ENCODE results near the gene AGER. TPM values are rescaled to one million over a fixed set of nuclear protein-coding genes. Genes with fewer than 3 reads are reported as not detected.
"Not testable (repeated sequence)": the region's sequence is repeated elsewhere in the genome, so short reads cannot be mapped to it uniquely, and the experiment has no call there.

Gene AGER
- total RNA-seq, 2 experiments from 2014 or later = 20.7 to 22.0 TPM

DNA sequence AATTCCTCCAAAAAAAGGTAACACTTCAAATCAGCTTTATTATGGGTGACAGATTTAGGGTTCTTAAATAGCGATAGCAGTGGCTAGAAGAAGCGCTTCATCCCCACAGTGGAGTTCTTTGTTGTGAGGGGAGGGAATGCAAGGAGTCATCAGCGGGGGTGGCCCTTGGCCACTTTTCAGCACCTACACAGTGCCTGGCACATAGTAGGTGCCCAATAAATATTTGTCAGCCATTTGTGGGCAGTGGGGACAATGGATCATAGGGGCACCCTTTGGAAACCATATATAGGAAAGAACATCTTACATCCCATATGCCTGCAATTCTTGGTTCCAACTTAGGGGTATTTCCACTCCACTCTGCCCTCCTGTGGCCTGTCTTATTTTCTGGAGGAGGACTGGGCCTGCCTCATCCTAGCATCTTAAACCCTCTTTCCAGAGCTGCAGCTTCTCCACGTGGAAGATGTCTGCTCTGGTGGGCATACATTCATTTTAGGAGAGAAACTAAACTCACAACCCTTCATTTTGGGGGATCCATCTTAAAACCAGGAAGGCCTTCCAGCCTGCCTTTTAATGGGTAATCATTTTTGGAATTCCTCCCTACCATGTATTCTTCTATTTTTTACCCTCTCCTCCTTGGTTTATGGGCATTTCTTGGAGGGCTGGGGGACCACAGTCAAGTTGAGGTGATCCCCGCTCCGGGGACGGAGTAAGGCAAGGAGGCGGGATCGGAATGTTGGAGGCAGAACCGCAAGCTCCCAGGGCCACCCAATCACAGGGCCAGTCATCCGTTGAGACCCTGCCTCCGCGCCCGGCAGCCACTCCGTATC, 11.0 kb upstream of the AGER start:
- Mint-ChIP-seq H3K4me3 (peak overlapping the region; percentile 95), H3K9me3 (ENCODE audit: low read depth) (no peaks in the 10 kb centered on the region), H3K36me3 (peaks cover 14% of the 10 kb centered on the region), H3K27me3 (no peaks in the 10 kb centered on the region), H3K4me1 (peaks cover 26% of the 10 kb centered on the region), H3K27ac (peak overlapping the region; percentile 99)
- ATAC-seq (no peak), DNase-seq (peak; percentile 70)
- CTCF ChIA-PET = interaction anchor here (0.7 to 2.3 kb wide), 20 partner anchors 10 to 663 kb away, joined by 3 to 16 read pairs (median 4); partner anchors contain the start of genes ATF6B, EGFL8, FKBPL and PRRT1

DNA sequence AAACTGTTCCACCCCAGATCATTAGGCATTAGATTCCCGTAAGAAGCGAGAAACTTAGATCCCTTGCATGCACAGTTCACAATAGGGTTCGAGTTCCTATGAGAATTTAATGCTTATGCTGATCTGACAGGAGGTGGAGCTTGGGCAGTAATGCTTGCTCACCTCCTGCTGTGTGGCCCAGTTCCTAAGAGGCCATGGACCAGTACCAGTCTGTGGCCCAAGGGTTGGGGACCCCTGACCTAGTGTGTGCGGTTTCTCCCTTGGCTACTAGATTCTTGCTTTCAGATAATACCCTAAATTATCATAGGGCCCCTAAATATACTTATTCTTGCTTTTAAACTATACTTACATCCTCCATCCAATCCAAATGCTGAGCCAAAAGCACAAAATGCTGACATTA, 10.3 kb upstream of the AGER start:
- H3K4me3 Mint-ChIP-seq = peak overlapping the region; percentile 95
- H3K36me3 Mint-ChIP-seq = peaks cover 14% of the 10 kb centered on the region
- no peaks in the 10 kb centered on the region for H3K27me3 Mint-ChIP-seq
- no peak for ATAC-seq
- peak overlapping the region; percentile 99 for H3K27ac Mint-ChIP-seq
- peaks cover 26% of the 10 kb centered on the region for H3K4me1 Mint-ChIP-seq
- H3K9me3 Mint-ChIP-seq (ENCODE audit: low read depth) = no peaks in the 10 kb centered on the region
- no peak for DNase-seq
- CTCF ChIA-PET = interaction anchor here (0.7 to 2.7 kb wide), 3 partner anchors 12 to 76 kb away, joined by 4 to 16 read pairs (median 8); no protein-coding TSS in a partner anchor

DNA sequence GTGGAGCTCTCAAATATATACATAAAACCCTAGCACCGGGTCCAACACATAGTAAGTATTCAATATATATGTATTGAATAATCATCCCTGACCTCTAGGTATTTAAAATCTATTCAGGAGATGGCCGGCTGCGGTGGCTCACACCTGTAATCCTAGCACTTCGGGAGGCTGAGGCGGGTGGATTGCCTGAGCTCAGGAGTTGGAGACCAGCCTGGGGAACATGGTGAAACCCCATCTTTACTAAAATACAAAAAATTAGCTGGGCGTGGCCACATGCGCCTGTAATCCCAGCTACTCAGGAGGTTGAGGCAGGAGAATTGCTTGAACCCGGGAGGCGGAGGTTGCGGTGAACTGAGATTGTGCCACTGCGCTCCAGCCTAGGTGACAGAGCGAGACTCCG, 9.0 kb upstream of the AGER start:
- H3K27ac Mint-ChIP-seq = peak overlapping the region; percentile 95

DNA sequence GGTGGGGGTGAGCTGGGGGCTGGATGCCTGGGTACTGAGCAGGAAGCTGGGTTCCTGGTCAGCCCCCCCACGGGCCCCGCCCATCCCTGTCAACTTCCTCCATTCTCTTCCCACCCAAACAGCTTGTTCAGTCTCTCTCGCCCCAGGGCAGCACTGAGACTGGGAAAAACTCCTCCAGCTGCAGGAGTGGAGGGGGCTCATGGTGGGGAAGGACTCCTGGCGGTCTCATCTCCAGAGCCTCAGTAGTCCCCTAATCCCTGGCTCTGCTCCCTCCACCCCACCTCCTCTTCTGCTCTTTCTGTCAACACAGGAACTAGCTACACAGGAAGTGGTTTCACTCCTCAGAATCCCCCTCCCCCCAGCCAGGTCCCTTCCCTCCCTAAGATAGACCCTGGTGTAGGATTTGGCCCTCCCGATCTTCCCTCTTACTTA, 8.6 kb upstream of the AGER start, which contains the start of gene GPSM3:
Gene GPSM3 (minus strand): TSS at position 36 of the 432 bp plus-strand sequence. CDS start 130 bp downstream, outside the sequence.
- ATAC-seq = no peak
- peak; percentile 78 for DNase-seq
- CTCF ChIA-PET = interaction anchor here (1.2 to 4.2 kb wide), 6 partner anchors 10 to 779 kb away, joined by 3 to 31 read pairs (median 5); partner anchors contain the start of genes AGPAT1, ATF6B and RNF5
- peak within 1 kb of the TSS; percentile 95 for H3K27ac Mint-ChIP-seq
- no peaks in the 10 kb centered on the region for H3K27me3 Mint-ChIP-seq
- peak within 1 kb of the TSS; percentile 98 for H3K4me3 Mint-ChIP-seq
- peaks cover 40% of the 10 kb centered on the region for H3K4me1 Mint-ChIP-seq
- peaks cover 26% of the 10 kb centered on the region for H3K36me3 Mint-ChIP-seq
- no peaks in the 10 kb centered on the region for H3K9me3 Mint-ChIP-seq (ENCODE audit: low read depth)

More for the DNA sequence above, 9.0 kb upstream of the AGER start:
- H3K36me3 Mint-ChIP-seq = peaks cover 23% of the 10 kb centered on the region
- peaks cover 36% of the 10 kb centered on the region for H3K4me1 Mint-ChIP-seq
- not testable (repeated sequence) for DNase-seq; H3K27me3 Mint-ChIP-seq; H3K9me3 Mint-ChIP-seq (ENCODE audit: low read depth); ATAC-seq
- CTCF ChIA-PET = interaction anchor here (1.2 to 4.2 kb wide), 6 partner anchors 11 to 779 kb away, joined by 3 to 31 read pairs (median 5); partner anchors contain the start of genes AGPAT1, ATF6B and RNF5
- peak overlapping the region; percentile 98 for H3K4me3 Mint-ChIP-seq

DNA sequence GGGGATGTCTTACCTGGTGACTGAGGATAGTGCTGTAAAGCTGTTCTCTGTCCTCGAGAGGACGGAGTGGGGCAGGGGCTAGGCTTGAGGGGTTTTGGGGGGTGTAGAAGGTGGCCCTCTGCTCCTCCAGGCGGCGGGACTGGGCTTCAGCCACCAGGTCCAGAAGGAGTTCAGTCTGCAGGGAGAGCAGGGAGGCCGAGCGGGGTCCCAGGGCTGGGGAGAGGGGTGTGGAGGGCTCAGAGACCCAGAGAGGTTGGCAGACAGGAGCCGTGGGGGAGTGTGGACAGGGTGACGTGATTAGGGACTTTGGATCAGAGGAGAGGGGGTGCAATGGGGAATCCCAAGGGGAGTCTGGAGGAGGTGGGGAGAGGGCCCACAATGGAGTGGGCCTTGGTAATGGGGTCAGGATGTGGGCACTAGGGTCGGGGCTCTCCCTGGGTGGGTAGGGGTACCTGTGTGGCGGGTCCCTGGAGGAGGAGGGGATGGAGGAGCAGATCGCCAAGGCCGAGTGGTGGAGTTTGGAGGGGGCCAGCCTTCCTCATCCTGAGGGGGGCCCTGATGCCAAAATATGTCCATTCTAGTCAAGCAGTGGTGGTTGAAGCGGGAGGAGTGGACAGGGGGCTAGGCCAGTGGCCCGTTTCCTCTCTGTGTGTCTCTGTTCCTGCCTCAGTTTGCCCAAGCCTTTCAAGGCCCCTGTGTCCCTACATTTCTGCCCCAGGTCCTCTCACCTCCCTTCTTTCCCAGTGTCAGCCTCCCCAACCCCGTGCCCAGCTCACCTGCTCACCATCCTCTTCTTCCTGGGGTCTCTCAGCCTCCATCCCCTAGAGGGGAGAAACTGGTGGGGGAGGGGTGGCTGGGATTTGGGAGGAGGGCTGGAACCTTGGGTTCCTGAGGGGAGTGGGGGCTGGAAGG, 7.9 kb upstream of the AGER start:
- peak overlapping the region; percentile 95 for H3K27ac Mint-ChIP-seq
- H3K36me3 Mint-ChIP-seq = peaks cover 33% of the 10 kb centered on the region
- ATAC-seq (no peak), DNase-seq (no peak)
- no peaks in the 10 kb centered on the region for H3K9me3 Mint-ChIP-seq (ENCODE audit: low read depth)
- CTCF ChIA-PET = interaction anchor here (1.2 to 4.2 kb wide), 6 partner anchors 9 to 780 kb away, joined by 3 to 31 read pairs (median 5); partner anchors contain the start of genes AGPAT1, ATF6B and RNF5
- no peaks in the 10 kb centered on the region for H3K27me3 Mint-ChIP-seq
- peaks cover 45% of the 10 kb centered on the region for H3K4me1 Mint-ChIP-seq
- H3K4me3 Mint-ChIP-seq = peak overlapping the region; percentile 98

DNA sequence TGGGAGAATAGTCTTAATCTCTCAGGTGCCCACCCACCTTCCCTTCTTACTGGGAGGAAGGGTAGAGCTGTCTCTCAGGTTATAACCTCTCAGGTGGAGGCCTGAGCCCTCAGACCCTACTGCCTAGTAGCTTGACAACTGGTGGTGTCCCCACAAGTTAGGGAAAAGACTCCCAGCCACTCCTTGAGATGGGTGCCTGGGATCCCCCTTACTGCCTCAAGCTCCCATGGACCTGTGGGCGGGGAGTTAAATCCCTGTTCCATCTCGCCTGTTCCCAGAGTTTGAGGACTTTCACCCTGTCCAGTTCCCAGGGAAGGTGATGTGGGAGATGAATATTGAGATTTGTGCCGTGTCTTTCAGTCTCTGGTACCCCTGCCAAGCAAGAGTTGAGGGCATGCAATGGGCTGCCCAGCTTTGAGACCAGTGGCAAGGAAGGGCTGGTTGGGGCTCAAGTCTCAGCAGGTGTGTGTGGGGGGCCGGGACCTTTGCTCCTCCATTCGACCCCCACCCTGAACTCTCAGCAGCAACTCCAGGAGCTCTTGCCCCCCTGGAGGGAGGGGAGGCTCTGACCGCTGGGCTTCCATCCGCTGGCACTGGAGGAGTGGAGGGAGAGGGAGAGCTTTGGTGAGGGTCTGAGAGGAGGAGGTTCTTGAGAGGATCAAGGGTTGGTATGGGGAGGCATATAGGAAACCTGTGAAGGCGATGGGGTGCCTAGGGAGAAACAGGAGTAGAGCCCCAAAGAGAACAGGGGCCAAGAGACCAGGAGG, 7.0 kb upstream of the AGER start:
- DNase-seq = no peak
- CTCF ChIA-PET = interaction anchor here (4.2 kb wide), 1 partner anchor 13 kb away, joined by 31 read pairs; the partner anchor contains the start of genes AGPAT1 and RNF5
- no peak for ATAC-seq
- Mint-ChIP-seq H3K27ac (peak overlapping the region; percentile 95), H3K36me3 (peaks cover 40% of the 10 kb centered on the region), H3K4me1 (peaks cover 50% of the 10 kb centered on the region), H3K4me3 (peak overlapping the region; percentile 98), H3K9me3 (ENCODE audit: low read depth) (no peaks in the 10 kb centered on the region), H3K27me3 (no peaks in the 10 kb centered on the region)

DNA sequence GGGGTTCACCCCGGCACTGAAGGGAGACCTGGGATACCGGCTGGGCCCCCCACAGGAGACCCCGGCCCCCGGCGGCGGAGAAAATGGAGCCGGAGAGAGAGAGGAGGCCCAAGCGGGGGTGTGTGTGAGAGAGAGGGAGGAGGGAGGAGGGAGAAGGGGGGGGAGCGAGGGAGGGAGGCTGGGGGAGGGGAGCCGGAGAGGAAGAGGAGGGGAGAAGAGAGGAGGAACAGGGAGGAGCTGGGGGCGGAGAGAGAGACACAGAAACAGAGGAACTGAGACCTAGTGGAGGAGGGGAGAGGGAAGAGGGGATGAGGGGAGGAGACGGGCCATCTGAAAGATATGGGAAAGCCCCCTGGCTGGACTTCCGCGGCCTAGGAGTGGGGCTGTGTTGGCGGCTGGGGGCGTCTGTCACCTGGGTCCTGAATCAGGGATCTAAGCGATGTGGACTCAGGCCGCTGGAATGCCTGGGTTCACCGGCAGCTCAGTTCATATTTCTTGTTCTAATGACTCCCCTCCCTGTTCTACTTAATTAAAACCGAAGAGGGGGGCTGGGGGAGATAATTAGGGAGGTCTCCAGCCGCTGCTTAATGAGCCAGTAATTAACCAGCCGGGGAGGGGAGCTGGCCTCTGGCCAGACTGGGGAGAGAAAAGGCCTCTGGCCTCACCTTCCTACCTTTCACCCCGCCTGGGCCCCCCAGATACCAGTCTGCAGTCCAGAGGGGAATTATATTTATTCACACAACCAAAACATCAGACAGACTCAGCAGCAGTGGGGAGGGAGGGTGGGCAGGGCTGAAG, 6.2 kb upstream of the AGER start, which contains the start of gene PBX2:
Gene PBX2 (minus strand): TSS at position 149 of the 798 bp plus-strand sequence. CDS start 287 bp downstream, outside the sequence.
- H3K9me3 Mint-ChIP-seq (ENCODE audit: low read depth) = no peaks in the 10 kb centered on the region
- DNase-seq (peak; percentile 92), ATAC-seq (peak; percentile 67)
- CTCF ChIA-PET = interaction anchor here (4.2 kb wide), 1 partner anchor 12 kb away, joined by 31 read pairs; the partner anchor contains the start of genes AGPAT1 and RNF5
- peaks cover 55% of the 10 kb centered on the region for H3K4me1 Mint-ChIP-seq
- H3K27me3 Mint-ChIP-seq = no peaks in the 10 kb centered on the region
- peaks cover 45% of the 10 kb centered on the region for H3K36me3 Mint-ChIP-seq
- peak within 1 kb of the TSS; percentile 98 for H3K4me3 Mint-ChIP-seq
- peak within 1 kb of the TSS; percentile 95 for H3K27ac Mint-ChIP-seq

DNA sequence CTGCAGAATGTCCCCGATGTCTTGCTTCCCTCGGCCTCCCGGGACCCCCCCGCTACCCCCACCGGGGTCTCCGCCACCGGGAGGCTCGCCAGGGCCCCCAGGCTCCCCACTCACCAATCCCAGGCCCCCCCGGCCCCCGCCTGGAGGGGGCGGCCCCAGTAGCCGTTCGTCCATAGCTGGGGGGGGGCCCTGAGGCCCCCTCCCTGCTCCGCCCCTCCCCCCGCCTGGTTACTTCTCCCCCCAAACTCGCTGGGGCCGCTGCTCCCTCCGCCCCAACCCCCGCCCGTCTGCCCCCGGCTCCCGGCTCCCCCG, 5.6 kb upstream of the AGER start:
- CTCF ChIA-PET = no interaction called here
- no peak for DNase-seq
- no peak for ATAC-seq
- peak overlapping the region; percentile 75 for H3K27ac Mint-ChIP-seq
- no peaks in the 10 kb centered on the region for H3K9me3 Mint-ChIP-seq (ENCODE audit: low read depth)
- H3K4me1 Mint-ChIP-seq = peaks cover 51% of the 10 kb centered on the region
- peak overlapping the region; percentile 72 for H3K4me3 Mint-ChIP-seq
- H3K27me3 Mint-ChIP-seq = no peaks in the 10 kb centered on the region
- peaks cover 45% of the 10 kb centered on the region for H3K36me3 Mint-ChIP-seq

DNA sequence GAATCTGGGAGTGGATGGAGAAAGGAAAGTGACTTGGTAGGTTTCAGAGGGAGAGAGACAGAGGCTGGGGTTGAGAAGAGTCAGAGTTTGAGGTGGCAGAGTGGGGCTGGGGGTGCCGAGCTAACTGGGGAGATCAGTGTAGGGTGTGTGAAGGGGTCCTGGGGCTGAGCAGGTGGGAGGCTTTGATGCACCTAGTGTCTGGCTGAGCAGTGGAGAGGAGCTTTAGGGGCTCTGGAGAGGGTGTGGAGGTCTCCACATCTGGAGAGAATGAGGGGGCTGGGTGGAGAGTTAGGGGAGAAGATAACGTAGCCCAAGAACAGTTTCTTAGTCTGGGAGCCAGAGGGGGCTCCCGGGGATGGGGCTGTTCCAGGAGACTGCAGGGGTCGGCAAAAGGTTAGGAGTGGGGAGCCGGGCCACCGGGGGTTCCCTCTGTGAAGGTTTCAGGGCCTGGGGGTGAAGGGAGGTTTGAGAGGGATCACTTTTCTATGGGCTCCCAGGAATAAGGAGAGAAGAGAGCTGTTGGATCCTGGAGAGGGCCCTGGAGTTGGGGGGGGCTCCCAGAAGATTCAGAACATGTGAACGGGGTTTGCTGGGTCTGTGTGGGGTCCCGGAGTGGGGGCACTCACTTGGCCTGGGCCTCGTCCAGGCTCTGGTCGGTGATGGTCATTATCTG, 5.2 kb upstream of the AGER start:
- CTCF ChIA-PET = interaction anchor here (0.6 to 1.1 kb wide), 3 partner anchors 10 to 382 kb away, joined by 3 read pairs; no protein-coding TSS in a partner anchor
- peaks cover 48% of the 10 kb centered on the region for H3K4me1 Mint-ChIP-seq
- peak overlapping the region; percentile 72 for H3K4me3 Mint-ChIP-seq
- H3K27ac Mint-ChIP-seq = peak overlapping the region; percentile 75
- H3K27me3 Mint-ChIP-seq = no peaks in the 10 kb centered on the region
- DNase-seq (no peak), ATAC-seq (no peak)
- peaks cover 45% of the 10 kb centered on the region for H3K36me3 Mint-ChIP-seq
- H3K9me3 Mint-ChIP-seq (ENCODE audit: low read depth) = no peaks in the 10 kb centered on the region

DNA sequence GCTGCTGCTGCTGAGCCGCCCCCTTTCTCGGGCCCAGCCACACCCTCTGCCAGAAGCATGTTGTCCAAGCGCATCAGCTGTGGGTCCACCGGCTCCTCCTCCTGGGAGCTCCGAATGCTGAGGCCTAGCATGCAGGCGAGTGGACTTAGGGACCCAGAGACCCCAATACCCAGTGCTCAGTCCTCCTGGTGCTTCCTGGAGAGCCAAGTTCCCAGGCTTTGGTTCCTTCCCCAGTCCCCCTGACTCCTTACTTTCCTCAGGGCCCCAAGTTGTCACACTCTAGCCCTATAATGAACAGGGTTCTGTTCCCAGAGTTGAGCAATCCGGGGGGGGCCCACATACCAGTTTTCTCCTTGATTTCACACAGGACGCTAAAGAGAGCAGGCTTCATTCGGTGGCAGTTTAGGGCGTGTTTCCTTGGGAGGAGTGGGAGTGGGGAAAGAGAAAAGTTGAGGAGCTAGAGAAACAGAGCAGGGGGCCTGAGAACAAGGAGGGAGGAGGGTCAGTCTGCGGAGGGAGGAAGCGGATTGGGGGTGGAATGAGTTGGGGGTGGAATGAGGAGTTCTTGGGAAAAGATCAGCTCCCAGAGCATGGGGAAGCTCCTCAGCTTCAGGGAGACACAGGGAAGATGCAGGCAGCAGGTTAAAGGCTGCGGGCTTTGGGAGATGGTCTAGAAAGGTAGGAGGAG, 4.5 kb upstream of the AGER start:
- H3K4me3 Mint-ChIP-seq = peak overlapping the region; percentile 72
- H3K4me1 Mint-ChIP-seq = peaks cover 41% of the 10 kb centered on the region
- DNase-seq = no peak
- H3K27ac Mint-ChIP-seq = peak overlapping the region; percentile 75
- H3K27me3 Mint-ChIP-seq = no peaks in the 10 kb centered on the region
- CTCF ChIA-PET = interaction anchor here (0.8 to 1.1 kb wide), 2 partner anchors 9 to 141 kb away, joined by 3 read pairs; no protein-coding TSS in a partner anchor
- no peak for ATAC-seq
- H3K36me3 Mint-ChIP-seq = peaks cover 45% of the 10 kb centered on the region
- H3K9me3 Mint-ChIP-seq (ENCODE audit: low read depth) = no peaks in the 10 kb centered on the region
